OCI-LY7 (cell line): ENCODE data around the gene CCDC54. TPM values are rescaled to one million over a fixed set of nuclear protein-coding genes. Genes with fewer than 3 reads are reported as not detected.

Experiments
- BruUV-seq: library from RNA; stranded (reverse); fragments of 400-500 nt; replicated peaks from 2 replicates; lab custom pipeline; 2021; lab: Mats Ljungman, UMichigan
- CTCF ChIA-PET: fragments of 300-600 bp; sonication (Branson Sonifier 250); formaldehyde crosslinking; loops from one replicate; lab custom pipeline; 2022; ENCODE audit warnings: antibody characterized with exemption; ENCODE audit not compliant: unreplicated experiment; lab: Charles Lee
- POLR2A ChIA-PET: fragments of 300-600 bp; sonication (Branson Sonifier 250); formaldehyde crosslinking; loops from one replicate; lab custom pipeline; 2022; ENCODE audit warnings: antibody characterized with exemption; lab: Charles Lee
- DNase-seq: peaks from one replicate; pipeline ENCODE4 v3.0.0-alpha.2; 2015; ENCODE audit warnings: low spot score
- H2AFZ ChIP-seq: fragments of 200-600 bp; sonication (generic), shearing (Covaris generic); 2 replicates; pipeline ENCODE4 v1.6.1; 2014; ENCODE audit warnings: mild to moderate bottlenecking, antibody characterized with exemption, low read length, moderate library complexity
- H3K27ac ChIP-seq: fragments of 200-600 bp; sonication (generic); 2 replicates; pipeline ENCODE4 v1.5.1; 2014; ENCODE audit warnings: mixed run types, low read depth, mild to moderate bottlenecking, moderate library complexity, low read length, inconsistent platforms; ENCODE audit not compliant: poor library complexity, severe bottlenecking
- H3K36me3 ChIP-seq: fragments of 200-600 bp; sonication (generic); 2 replicates; pipeline ENCODE4 v1.6.1; 2014; ENCODE audit warnings: mild to moderate bottlenecking, antibody characterized with exemption, low read length, moderate library complexity, mixed read lengths; ENCODE audit not compliant: insufficient read depth
- H3K4me1 ChIP-seq: fragments of 200-600 bp; sonication (generic); 2 replicates; pipeline ENCODE4 v1.5.1; 2014; ENCODE audit warnings: mild to moderate bottlenecking, low read length; ENCODE audit not compliant: insufficient read depth, poor library complexity, severe bottlenecking
- H3K4me2 ChIP-seq: fragments of 200-600 bp; sonication (generic); 2 replicates; pipeline ENCODE4 v1.6.1; 2014; ENCODE audit warnings: mild to moderate bottlenecking, low read length
- H3K4me3 ChIP-seq: fragments of 200-600 bp; sonication (generic); 2 replicates; pipeline ENCODE4 v1.5.1; 2014; ENCODE audit warnings: mild to moderate bottlenecking, low read depth, low read length; ENCODE audit not compliant: poor library complexity, severe bottlenecking
- H3K79me2 ChIP-seq: fragments of 200-600 bp; sonication (generic); 2 replicates; pipeline ENCODE4 v1.6.1; 2016; ENCODE audit warnings: low read depth, mild to moderate bottlenecking, low read length, moderate library complexity, mixed read lengths; ENCODE audit not compliant: insufficient read depth
- H3K9me2 ChIP-seq: fragments of 200-600 bp; sonication (generic); 2 replicates; pipeline ENCODE4 v1.6.1; 2016; ENCODE audit warnings: mild to moderate bottlenecking, low read length, mixed read lengths; ENCODE audit not compliant: insufficient read depth
- H3K9me3 ChIP-seq: fragments of 200-600 bp; sonication (generic); 2 replicates; pipeline ENCODE4 v1.6.1; 2014; ENCODE audit warnings: mild to moderate bottlenecking, mixed run types, low read length, mixed read lengths
- H4K20me1 ChIP-seq: fragments of 200-600 bp; sonication (generic); 2 replicates; pipeline ENCODE4 v1.6.1; 2014; ENCODE audit warnings: mild to moderate bottlenecking, antibody characterized with exemption, low read length, moderate library complexity, mixed read lengths; ENCODE audit not compliant: insufficient read depth
- CTCF ChIP-seq: fragments of 200-600 bp; sonication (generic); conservative IDR thresholded peaks from 2 replicates; pipeline ENCODE4 v1.5.1; 2014; ENCODE audit warnings: mild to moderate bottlenecking, antibody characterized with exemption, low read length, moderate library complexity, mixed read lengths
- EZH2phosphoT487 ChIP-seq: fragments of 200-600 bp; sonication (generic); IDR thresholded peaks from 2 replicates; pipeline ENCODE4 v1.6.1; 2018; ENCODE audit warnings: low read depth, borderline replicate concordance, mild to moderate bottlenecking, mixed run types, antibody characterized with exemption, low read length, moderate library complexity, mixed read lengths
- intact Hi-C: fragments of 100-400 bp; cut with micrococcal nuclease; formaldehyde crosslinking; loops from one replicate; pipeline ENCODE4 v1.10.0; 2022; ENCODE audit not compliant: unreplicated experiment
- total RNA-seq, 2 experiments: library from RNA; depleted of rRNA in 1 of 2; stranded (reverse); fragments of >200 nt in 1 of 2; shearing (Covaris generic) in 1 of 2; gene quantifications; 2 replicates each; pipeline ENCODE4 v1.2.3, GENCODE V29; 2014 to 2022

Gene CCDC54
- total RNA-seq, 2 experiments from 2014 or later, result not detected

GRCh38 chr3:107344722-107345121, 32.5 kb upstream of the CCDC54 start:
- Histone ChIP-seq H3K9me3 (no peaks in the 10 kb centered on the region), H3K4me1 (no peaks in the 10 kb centered on the region), H4K20me1 (no peaks in the 10 kb centered on the region), H3K9me2 (no peaks in the 10 kb centered on the region), H3K79me2 (no peaks in the 10 kb centered on the region), H3K27ac (no peak overlapping the region), H3K4me3 (no peak overlapping the region), H3K36me3 (no peaks in the 10 kb centered on the region), H2AFZ (no peak overlapping the region), H3K4me2 (no peak overlapping the region)
- BruUV-seq, result no TSS peak
- intact Hi-C loops, result no loop called here
- DNase-seq, result no peak
- TF ChIP-seq EZH2phosphoT487 (no peak), CTCF (no peak)
- ChIA-PET POLR2A (interaction anchor here (0.6 to 1.2 kb wide), 4 partner anchors 12 to 292 kb away, joined by 3 to 5 read pairs (median 4); no protein-coding TSS in a partner anchor), CTCF (no interaction called here)

- ChIA-PET POLR2A (no interaction called here), CTCF (no interaction called here)
- no peaks in the 10 kb centered on the region for H3K79me2 ChIP-seq
- intact Hi-C loops, result no loop called here
- no TSS peak for BruUV-seq
- H3K36me3 ChIP-seq, result no peaks in the 10 kb centered on the region
- H3K4me2 ChIP-seq, result no peak overlapping the region
- H4K20me1 ChIP-seq, result no peaks in the 10 kb centered on the region
- no peak overlapping the region for H2AFZ ChIP-seq
- no peaks in the 10 kb centered on the region for H3K9me2 ChIP-seq
- no peak overlapping the region for H3K4me3 ChIP-seq
- TF ChIP-seq EZH2phosphoT487 (no peak), CTCF (no peak)
- H3K27ac ChIP-seq, result no peak overlapping the region
- H3K9me3 ChIP-seq, result no peaks in the 10 kb centered on the region
- no peaks in the 10 kb centered on the region for H3K4me1 ChIP-seq
- no peak for DNase-seq
Observed at GRCh38 chr3:107345822-107346405, 31.3 kb upstream of the CCDC54 start.

- H3K9me2 ChIP-seq, result no peaks in the 10 kb centered on the region
- H3K9me3 ChIP-seq, result no peaks in the 10 kb centered on the region
- no peak overlapping the region for H3K27ac ChIP-seq
- no TSS peak for BruUV-seq
- ChIA-PET CTCF (no interaction called here), POLR2A (interaction anchor here (0.5 to 2.4 kb wide), 3 partner anchors 9 to 48 kb away, joined by 3 to 7 read pairs (median 3); no protein-coding TSS in a partner anchor)
- no peak overlapping the region for H2AFZ ChIP-seq
- no peaks in the 10 kb centered on the region for H3K36me3 ChIP-seq
- no peak overlapping the region for H3K4me2 ChIP-seq
- H4K20me1 ChIP-seq, result no peaks in the 10 kb centered on the region
- H3K4me1 ChIP-seq, result no peaks in the 10 kb centered on the region
- H3K4me3 ChIP-seq, result no peak overlapping the region
- TF ChIP-seq CTCF (no peak), EZH2phosphoT487 (no peak)
- intact Hi-C loops, result no loop called here
- no peak for DNase-seq
- no peaks in the 10 kb centered on the region for H3K79me2 ChIP-seq
Observed at GRCh38 chr3:107346564-107346963, 30.7 kb upstream of the CCDC54 start.
